Measurements from ENCODE around the gene KRT37. TPM values are rescaled to one million over a fixed set of nuclear protein-coding genes. Genes with fewer than 3 reads are reported as not detected.

Gene KRT37
- not detected in 2 replicates for total RNA-seq

GRCh38 chr17:41424111-41424635 lies at the start of gene KRT37:
Gene KRT37 (minus strand): TSS chr17:41424585. CDS start chr17:41424523, 62 bp downstream.

GRCh38 chr17:41466988-41467387 lies 42.6 kb upstream of the KRT37 start, which contains the start of gene KRT32:
Gene KRT32 (minus strand): TSS chr17:41467386. CDS start chr17:41467325, 61 bp downstream.

DNA sequence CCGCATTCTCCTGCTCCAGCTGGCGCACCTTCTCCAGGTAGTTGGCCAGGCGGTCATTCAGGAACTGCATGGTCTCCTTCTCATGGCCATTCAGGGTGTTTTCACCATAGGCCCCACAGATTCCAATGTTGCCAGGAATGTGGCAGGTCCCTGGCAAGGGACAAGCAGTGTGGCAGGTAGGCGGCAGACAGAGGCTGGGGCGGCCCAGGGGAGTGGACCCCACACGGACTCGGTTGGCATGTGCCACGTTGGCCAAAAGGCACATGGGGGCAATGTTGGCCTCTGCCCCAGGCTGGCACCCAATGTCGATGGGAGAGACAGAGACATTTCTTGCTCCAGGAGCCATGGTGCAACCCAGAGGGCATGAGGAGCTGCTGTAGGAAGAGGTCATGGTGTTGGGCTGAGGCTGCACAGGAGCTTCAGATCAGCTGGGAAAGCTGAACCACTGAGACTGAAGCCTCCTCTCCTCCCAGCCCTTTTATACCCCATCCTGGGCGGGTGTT lies 16.2 kb upstream of the KRT37 start, which contains the start of gene KRT38:
Gene KRT38, minus strand, starts transcription at position 453 of the 503 bp plus-strand sequence. Its CDS starts 62 bp downstream, at position 391.

DNA sequence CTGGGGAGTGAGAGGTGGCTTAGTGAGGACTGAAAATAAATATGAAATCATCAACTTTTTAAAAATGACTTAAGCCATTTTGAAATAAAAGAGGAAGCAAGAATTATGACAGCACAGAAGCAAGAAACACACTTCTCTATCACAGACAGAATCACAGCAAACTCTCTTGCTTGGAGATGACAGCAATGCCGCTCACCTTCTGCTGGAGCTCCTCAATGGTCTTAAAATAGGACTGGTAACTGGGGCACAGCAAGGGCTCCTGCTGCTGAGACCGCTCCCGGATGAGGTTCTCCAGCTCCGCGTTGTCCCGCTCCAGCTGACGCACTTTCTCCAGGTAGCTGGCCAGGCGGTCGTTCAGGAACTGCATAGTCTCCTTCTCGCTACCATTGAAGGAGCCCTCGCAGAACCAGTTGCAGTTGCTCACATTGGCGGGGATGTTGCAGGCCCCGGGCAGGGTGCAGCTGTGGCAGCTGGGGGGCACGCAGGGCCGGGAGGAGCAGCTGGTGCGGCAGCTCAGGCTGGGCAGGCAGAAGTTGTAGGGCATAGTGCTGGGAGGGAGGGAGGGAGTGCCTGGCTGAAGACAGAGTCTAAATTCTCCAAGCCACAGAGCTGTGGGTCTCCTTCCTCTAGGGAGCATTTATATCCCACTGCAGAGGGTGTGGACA lies 27.3 kb downstream of the KRT37 start, which contains the start of gene KRT31:
Gene KRT31, minus strand, starts transcription at position 613 of the 665 bp plus-strand sequence. Its CDS starts 69 bp downstream, at position 544.

DNA sequence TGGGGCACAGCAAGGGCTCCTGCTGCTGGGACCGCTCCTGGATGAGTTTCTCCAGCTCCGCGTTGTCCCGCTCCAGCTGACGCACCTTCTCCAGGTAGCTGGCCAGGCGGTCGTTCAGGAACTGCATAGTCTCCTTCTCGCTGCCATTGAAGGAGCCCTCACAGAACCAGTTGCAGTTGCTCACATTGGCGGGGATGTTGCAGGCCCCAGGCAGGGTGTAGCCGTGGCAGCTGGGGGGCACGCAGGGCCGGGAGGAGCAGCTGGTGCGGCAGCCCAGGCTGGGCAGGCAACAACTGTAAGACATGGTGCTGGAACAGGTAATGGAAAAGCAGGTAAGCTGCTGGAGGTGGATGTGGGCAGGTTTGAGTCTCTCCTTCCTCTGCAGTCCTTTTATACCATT lies 42.4 kb downstream of the KRT37 start, which contains the start of gene KRT34:
Gene KRT34, minus strand, starts transcription at position 364 of the 400 bp plus-strand sequence. Its CDS starts 60 bp downstream, at position 304.

Other genes starting within 250 kb of the KRT37 start
- gene KRTAP4-2, start 246.4 kb downstream of the KRT37 start, total RNA-seq: not detected in 2 replicates
- not detected in 2 replicates for gene KRTAP4-1, start 239.7 kb downstream of the KRT37 start, total RNA-seq
- not detected in 2 replicates for gene KRTAP9-1, start 234.7 kb downstream of the KRT37 start, total RNA-seq
- gene KRTAP9-2, start 197.9 kb downstream of the KRT37 start, total RNA-seq: not detected in 2 replicates
- gene KRTAP9-3, start 192.1 kb downstream of the KRT37 start, total RNA-seq: not detected in 2 replicates
- not detected in 2 replicates for gene KRTAP9-8, start 186.6 kb downstream of the KRT37 start, total RNA-seq
- gene KRTAP9-4, start 174.9 kb downstream of the KRT37 start, total RNA-seq: not detected in 2 replicates
- not detected in 2 replicates for gene KRTAP9-9, start 169.2 kb downstream of the KRT37 start, total RNA-seq
- gene KRTAP9-6, start 159.2 kb downstream of the KRT37 start, total RNA-seq: not detected in 2 replicates
- gene KRTAP9-7, start 148.9 kb downstream of the KRT37 start, total RNA-seq: not detected in 2 replicates
- not detected in 2 replicates for gene KRTAP29-1, start 121.7 kb downstream of the KRT37 start, total RNA-seq
- not detected in 2 replicates for gene KRTAP16-1, start 115.3 kb downstream of the KRT37 start, total RNA-seq
- gene KRTAP17-1, start 108.9 kb downstream of the KRT37 start, total RNA-seq: not detected in 2 replicates
- not detected in 2 replicates for gene KRT33A, start 73.8 kb downstream of the KRT37 start, total RNA-seq
- gene KRT33B, start 54.8 kb downstream of the KRT37 start, total RNA-seq: 0.14 and 0.18 TPM in 2 replicates
- gene KRT34, start 42.3 kb downstream of the KRT37 start, total RNA-seq: 1.00 and 1.3 TPM in 2 replicates
- not detected in 2 replicates for gene KRT31, start 27.0 kb downstream of the KRT37 start, total RNA-seq
- gene KRT38, start 16.4 kb upstream of the KRT37 start, total RNA-seq: 0.09 and 0.14 TPM in 2 replicates
- under 0.01 TPM in 1 of 2 replicates, not detected in the other for gene KRT32, start 42.8 kb upstream of the KRT37 start, total RNA-seq
- gene KRT35, start 56.6 kb upstream of the KRT37 start, total RNA-seq: not detected in 2 replicates
- not detected in 2 replicates for gene KRT36, start 65.3 kb upstream of the KRT37 start, total RNA-seq
- 0.28 and 0.65 TPM in 2 replicates for gene KRT13, start 81.0 kb upstream of the KRT37 start, total RNA-seq
- gene KRT15, start 94.3 kb upstream of the KRT37 start, total RNA-seq: 0.43 and 0.74 TPM in 2 replicates
- 33.6 and 58.1 TPM in 2 replicates for gene KRT19, start 103.7 kb upstream of the KRT37 start, total RNA-seq
- gene KRT9, start 147.5 kb upstream of the KRT37 start, total RNA-seq: not detected in 2 replicates
- 0.14 and 0.18 TPM in 2 replicates for gene KRT14, start 162.3 kb upstream of the KRT37 start, total RNA-seq
- 0.28 and 0.37 TPM in 2 replicates for gene KRT16, start 188.2 kb upstream of the KRT37 start, total RNA-seq
- 6.4 and 7.3 TPM in 2 replicates for gene KRT17, start 200.0 kb upstream of the KRT37 start, total RNA-seq

Data from smooth muscle cell of bladder (primary cell).